ENCODE data around the gene COPB2. TPM values are rescaled to one million over a fixed set of nuclear protein-coding genes. Genes with fewer than 3 reads are reported as not detected.

COPB2 gene
- total and polyA plus RNA-seq, 10 donors, result 21.4 to 101 (median 88.0) TPM

- H3K27me3 ChIP-seq (replicated peaks in 1 of 7), result peaks cover 0 to 46% (median 3%) of the 10 kb centered on the region in 7 donors
- no peaks in the 10 kb centered on the region for H3K36me3 ChIP-seq
- H3K4me1 ChIP-seq, result no peaks in the 10 kb centered on the region
- no peak overlapping the region for H3K4me3 ChIP-seq
- no peak for DNase-seq
- WGBS, 5 donors, result 73 to 90% (median 85%) methylated on average over 8 of the region's 8 CpGs
- intact Hi-C loops (cut with DNase I; ENCODE audit: low total_unique reads), result no loop called here
- no peak overlapping the region for H3K27ac ChIP-seq
- TF ChIP-seq POLR2A (IDR thresholded peaks at IDR 0.05), result no peak
- TF ChIP-seq, protein P1, sequence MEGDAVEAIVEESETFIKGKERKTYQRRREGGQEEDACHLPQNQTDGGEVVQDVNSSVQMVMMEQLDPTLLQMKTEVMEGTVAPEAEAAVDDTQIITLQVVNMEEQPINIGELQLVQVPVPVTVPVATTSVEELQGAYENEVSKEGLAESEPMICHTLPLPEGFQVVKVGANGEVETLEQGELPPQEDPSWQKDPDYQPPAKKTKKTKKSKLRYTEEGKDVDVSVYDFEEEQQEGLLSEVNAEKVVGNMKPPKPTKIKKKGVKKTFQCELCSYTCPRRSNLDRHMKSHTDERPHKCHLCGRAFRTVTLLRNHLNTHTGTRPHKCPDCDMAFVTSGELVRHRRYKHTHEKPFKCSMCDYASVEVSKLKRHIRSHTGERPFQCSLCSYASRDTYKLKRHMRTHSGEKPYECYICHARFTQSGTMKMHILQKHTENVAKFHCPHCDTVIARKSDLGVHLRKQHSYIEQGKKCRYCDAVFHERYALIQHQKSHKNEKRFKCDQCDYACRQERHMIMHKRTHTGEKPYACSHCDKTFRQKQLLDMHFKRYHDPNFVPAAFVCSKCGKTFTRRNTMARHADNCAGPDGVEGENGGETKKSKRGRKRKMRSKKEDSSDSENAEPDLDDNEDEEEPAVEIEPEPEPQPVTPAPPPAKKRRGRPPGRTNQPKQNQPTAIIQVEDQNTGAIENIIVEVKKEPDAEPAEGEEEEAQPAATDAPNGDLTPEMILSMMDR (IDR thresholded peaks at IDR 0.05 in 8 of 11, conservative IDR thresholded peaks at IDR 0.05 in 3 of 11), result no peak
- no peak for TF ChIP-seq POLR2AphosphoS5 (IDR thresholded peaks at IDR 0.05)
- H3K9me3 ChIP-seq, result no peaks in the 10 kb centered on the region
Measured at GRCh38 chr3:139317660-139318430, 71.6 kb downstream of the COPB2 start.

DNA sequence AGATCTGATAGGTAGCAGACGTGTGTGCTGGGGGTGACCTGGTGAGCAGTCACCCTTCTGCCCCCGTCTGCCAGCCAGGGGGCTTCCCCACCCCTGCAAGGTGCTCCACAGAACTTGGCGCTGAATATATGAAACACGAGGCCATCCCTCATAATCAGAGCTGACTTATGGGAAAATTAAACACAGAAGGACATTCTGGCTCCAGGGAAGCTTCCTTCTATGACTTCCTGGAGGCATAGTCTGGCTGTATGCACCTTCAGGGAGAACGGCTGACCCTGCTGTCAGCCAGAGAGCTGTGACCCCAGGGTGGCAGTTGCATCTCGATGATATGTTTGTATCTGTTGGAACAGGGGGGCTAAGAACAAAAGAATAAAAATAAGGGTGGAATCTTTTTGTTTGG, 72.2 kb downstream of the COPB2 start:
- H3K4me3 ChIP-seq, result no peak overlapping the region
- no peak overlapping the region for H3K27ac ChIP-seq
- intact Hi-C loops (cut with DNase I; ENCODE audit: low total_unique reads), result no loop called here
- no peak for DNase-seq
- H3K27me3 ChIP-seq (replicated peaks in 1 of 7), result peaks cover 0 to 46% (median 3%) of the 10 kb centered on the region in 7 donors
- no peaks in the 10 kb centered on the region for H3K9me3 ChIP-seq
- no peaks in the 10 kb centered on the region for H3K36me3 ChIP-seq
- 61 to 76% (median 65%) methylated on average over 6 of the region's 6 CpGs for WGBS, 5 donors
- TF ChIP-seq POLR2A (IDR thresholded peaks at IDR 0.05) (no peak), POLR2AphosphoS5 (IDR thresholded peaks at IDR 0.05) (no peak)
- TF ChIP-seq, protein P1 (IDR thresholded peaks at IDR 0.05 in 8 of 11, conservative IDR thresholded peaks at IDR 0.05 in 3 of 11), result no peak
- H3K4me1 ChIP-seq, result no peaks in the 10 kb centered on the region

GRCh38 chr3:139313921-139314320, 75.5 kb downstream of the COPB2 start:
- Histone ChIP-seq H3K9me3 (no peaks in the 10 kb centered on the region), H3K36me3 (no peaks in the 10 kb centered on the region), H3K27me3 (replicated peaks in 1 of 7) (peaks cover 0 to 38% (median 3%) of the 10 kb centered on the region in 7 donors), H3K27ac (no peak overlapping the region), H3K4me3 (no peak overlapping the region), H3K4me1 (peaks cover 0 to 9% (median 0%) of the 10 kb centered on the region in 6 donors)
- no peak for TF ChIP-seq POLR2AphosphoS5 (IDR thresholded peaks at IDR 0.05)
- TF ChIP-seq, protein P1 (IDR thresholded peaks at IDR 0.05 in 8 of 11, conservative IDR thresholded peaks at IDR 0.05 in 3 of 11), result no peak
- no peak for TF ChIP-seq POLR2A (IDR thresholded peaks at IDR 0.05)
- intact Hi-C loops (cut with DNase I; ENCODE audit: low total_unique reads), result no loop called here
- no peak for DNase-seq
- 68 to 89% (median 76%) methylated on average over 5 of the region's 5 CpGs for WGBS, 5 donors

GRCh38 chr3:139312959-139313358, 76.5 kb downstream of the COPB2 start:
- Histone ChIP-seq H3K27ac (no peak overlapping the region), H3K9me3 (no peaks in the 10 kb centered on the region), H3K36me3 (no peaks in the 10 kb centered on the region), H3K4me1 (peaks cover 0 to 9% (median 0%) of the 10 kb centered on the region in 6 donors), H3K4me3 (no peak overlapping the region), H3K27me3 (replicated peaks in 1 of 7) (peaks cover 0 to 28% (median 2%) of the 10 kb centered on the region in 7 donors)
- intact Hi-C loops (cut with DNase I; ENCODE audit: low total_unique reads), result no loop called here
- no peak for DNase-seq
- TF ChIP-seq, protein P1 (IDR thresholded peaks at IDR 0.05 in 8 of 11, conservative IDR thresholded peaks at IDR 0.05 in 3 of 11), result no peak
- TF ChIP-seq POLR2AphosphoS5 (IDR thresholded peaks at IDR 0.05), result no peak
- TF ChIP-seq POLR2A (IDR thresholded peaks at IDR 0.05), result no peak
- WGBS, 5 donors, result 91 to 98% (median 94%) methylated on average over 2 of the region's 2 CpGs
